GM13976 (cell line): Measurements from ENCODE around the gene CASK.

ENCODE experiments used
- DNase-seq: peaks from one replicate; pipeline ENCODE4 v3.0.0; 2012; ENCODE audit warnings: low spot score
- CTCF ChIP-seq: IDR thresholded peaks from 2 replicates; pipeline ENCODE4 v1.5.1; 2012; ENCODE audit warnings: borderline replicate concordance, mild to moderate bottlenecking; ENCODE audit not compliant: insufficient read depth; ENCODE audit errors: extremely low read depth, missing control alignments, control extremely low read depth
- in situ Hi-C: fragments of 300-500 bp; cut with MboI; formaldehyde crosslinking; loops from one replicate; pipeline ENCODE4 v1.12.0; 2022; ENCODE audit warnings: low sequenced_read_pairs, mixed read lengths, inconsistent platforms; ENCODE audit not compliant: unreplicated experiment

CASK gene

GRCh38 chrX:41541386-41541785 is 382.0 kb downstream of the CASK start:
- DNase-seq: no peak
- no peak for TF ChIP-seq CTCF
- in situ Hi-C loops: no loop called here

GRCh38 chrX:41538707-41539106 is 384.6 kb downstream of the CASK start:
- in situ Hi-C loops: no loop called here
- no peak for TF ChIP-seq CTCF
- no peak for DNase-seq

GRCh38 chrX:41530085-41530484 is 393.3 kb downstream of the CASK start:
- no peak for DNase-seq
- in situ Hi-C loops: no loop called here
- no peak for TF ChIP-seq CTCF

- no peak for DNase-seq
- in situ Hi-C loops: no loop called here
- no peak for TF ChIP-seq CTCF
These were observed 394.1 kb downstream of the CASK start for GRCh38 chrX:41529221-41529620.

- TF ChIP-seq CTCF: no peak
- no peak for DNase-seq
- in situ Hi-C loops: no loop called here
These were observed 394.6 kb downstream of the CASK start for GRCh38 chrX:41528784-41529183.

GRCh38 chrX:41526925-41527324 is 396.4 kb downstream of the CASK start:
- no peak for DNase-seq
- TF ChIP-seq CTCF: no peak
- in situ Hi-C loops: no loop called here

- DNase-seq: no peak
- in situ Hi-C loops: no loop called here
- no peak for TF ChIP-seq CTCF
These were observed 397.1 kb downstream of the CASK start for GRCh38 chrX:41526271-41526670.
